Neural progenitor cell (in vitro differentiated cells): ENCODE results near the gene HEMK1.

Source experiments
- EZH2 ChIP-seq: fragments of 200-600 bp; sonication (generic); IDR thresholded peaks from 2 replicates; pipeline ENCODE4 v1.6.1; 2017; ENCODE audit warnings: antibody characterized with exemption, mild to moderate bottlenecking, moderate library complexity
- EZH2phosphoT487 ChIP-seq: fragments of 200-600 bp; sonication (generic); IDR thresholded peaks from 2 replicates; pipeline ENCODE4 v1.6.1; 2017; ENCODE audit warnings: antibody characterized with exemption
- TF ChIP-seq, protein P1 (sequence below): fragments of 200-600 bp; sonication (generic); IDR thresholded peaks from 2 replicates; pipeline ENCODE4 v1.5.1; 2017; ENCODE audit warnings: antibody characterized with exemption, mild to moderate bottlenecking

DNA sequence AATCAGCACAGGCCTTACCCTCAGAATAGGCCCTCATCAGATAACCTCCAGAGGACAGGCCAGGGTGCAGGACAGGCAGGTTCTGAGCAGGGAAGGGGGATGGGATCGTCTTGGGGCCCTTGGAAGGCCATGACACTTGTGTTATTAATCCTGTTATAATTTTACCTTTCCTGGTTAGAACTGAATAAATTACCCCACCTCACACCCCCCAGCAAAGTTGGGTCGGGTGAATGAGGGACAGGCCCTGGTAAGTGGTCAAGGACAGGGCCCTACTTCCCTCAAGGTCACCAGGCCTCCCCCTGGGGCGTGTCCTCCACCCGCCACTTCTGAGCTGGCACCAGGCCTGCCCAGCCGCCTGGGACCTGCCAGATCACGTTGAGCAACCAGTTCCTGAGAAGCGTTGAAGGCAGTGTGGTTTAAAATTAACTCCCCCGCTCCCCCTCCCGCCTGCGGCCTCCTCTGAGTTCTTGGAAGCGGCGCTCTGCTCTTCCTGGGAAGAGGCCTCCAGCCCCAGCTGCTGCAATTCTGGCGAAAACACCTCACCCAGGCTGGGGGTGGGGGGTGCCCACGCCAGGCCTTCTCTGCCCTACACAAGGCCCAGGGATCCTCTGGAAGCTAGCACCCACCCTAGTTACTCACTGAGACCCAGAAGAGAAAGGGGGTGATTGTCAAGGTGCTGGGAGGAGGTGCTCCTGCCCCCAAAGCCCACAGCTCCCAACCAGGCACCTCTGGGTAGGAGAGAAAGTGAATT lies 31.7 kb downstream of the HEMK1 start:
- TF ChIP-seq, protein P1, sequence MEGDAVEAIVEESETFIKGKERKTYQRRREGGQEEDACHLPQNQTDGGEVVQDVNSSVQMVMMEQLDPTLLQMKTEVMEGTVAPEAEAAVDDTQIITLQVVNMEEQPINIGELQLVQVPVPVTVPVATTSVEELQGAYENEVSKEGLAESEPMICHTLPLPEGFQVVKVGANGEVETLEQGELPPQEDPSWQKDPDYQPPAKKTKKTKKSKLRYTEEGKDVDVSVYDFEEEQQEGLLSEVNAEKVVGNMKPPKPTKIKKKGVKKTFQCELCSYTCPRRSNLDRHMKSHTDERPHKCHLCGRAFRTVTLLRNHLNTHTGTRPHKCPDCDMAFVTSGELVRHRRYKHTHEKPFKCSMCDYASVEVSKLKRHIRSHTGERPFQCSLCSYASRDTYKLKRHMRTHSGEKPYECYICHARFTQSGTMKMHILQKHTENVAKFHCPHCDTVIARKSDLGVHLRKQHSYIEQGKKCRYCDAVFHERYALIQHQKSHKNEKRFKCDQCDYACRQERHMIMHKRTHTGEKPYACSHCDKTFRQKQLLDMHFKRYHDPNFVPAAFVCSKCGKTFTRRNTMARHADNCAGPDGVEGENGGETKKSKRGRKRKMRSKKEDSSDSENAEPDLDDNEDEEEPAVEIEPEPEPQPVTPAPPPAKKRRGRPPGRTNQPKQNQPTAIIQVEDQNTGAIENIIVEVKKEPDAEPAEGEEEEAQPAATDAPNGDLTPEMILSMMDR, result no peak
- no peak for TF ChIP-seq EZH2
- TF ChIP-seq EZH2phosphoT487, result no peak
